ENCODE data around the gene PRPF40B.

DNA sequence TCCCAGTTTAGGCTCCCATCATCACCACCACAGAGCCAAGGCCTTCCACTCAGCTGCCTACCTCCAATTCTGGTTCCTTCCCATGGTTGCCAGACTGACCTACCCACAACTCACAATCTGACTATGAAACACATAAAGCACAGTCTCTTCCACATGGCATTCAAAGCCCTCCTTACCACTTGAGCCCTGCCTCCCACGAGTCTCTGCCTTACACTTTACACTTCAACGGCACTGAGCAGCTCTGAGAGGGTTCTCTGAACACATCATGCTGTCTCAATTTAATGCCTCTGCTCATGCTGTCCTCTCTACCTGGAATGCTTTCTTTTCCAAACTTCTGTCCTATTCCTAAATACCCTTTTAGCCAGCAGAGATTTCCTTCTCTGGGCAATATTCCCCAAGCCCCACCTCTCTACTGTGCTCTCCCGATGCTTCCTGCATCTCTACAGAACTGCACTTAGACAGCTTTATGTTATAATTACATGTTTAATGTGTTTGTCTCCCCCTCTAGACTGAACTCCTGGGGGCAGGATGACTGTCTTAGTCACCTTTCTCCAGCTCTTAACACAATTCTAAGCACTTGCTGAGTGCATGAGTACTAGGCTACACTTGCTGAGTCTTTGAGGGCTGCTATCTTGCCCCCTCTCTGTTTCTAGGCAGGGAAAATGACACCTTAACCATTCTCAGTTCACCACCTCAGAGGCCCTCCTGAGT, 60.4 kb downstream of the PRPF40B start:
- TF ChIP-seq POLR2A (IDR thresholded peaks at IDR 0.05) (no peak), POLR2AphosphoS5 (IDR thresholded peaks at IDR 0.05) (no peak)
- TF ChIP-seq, protein P1, sequence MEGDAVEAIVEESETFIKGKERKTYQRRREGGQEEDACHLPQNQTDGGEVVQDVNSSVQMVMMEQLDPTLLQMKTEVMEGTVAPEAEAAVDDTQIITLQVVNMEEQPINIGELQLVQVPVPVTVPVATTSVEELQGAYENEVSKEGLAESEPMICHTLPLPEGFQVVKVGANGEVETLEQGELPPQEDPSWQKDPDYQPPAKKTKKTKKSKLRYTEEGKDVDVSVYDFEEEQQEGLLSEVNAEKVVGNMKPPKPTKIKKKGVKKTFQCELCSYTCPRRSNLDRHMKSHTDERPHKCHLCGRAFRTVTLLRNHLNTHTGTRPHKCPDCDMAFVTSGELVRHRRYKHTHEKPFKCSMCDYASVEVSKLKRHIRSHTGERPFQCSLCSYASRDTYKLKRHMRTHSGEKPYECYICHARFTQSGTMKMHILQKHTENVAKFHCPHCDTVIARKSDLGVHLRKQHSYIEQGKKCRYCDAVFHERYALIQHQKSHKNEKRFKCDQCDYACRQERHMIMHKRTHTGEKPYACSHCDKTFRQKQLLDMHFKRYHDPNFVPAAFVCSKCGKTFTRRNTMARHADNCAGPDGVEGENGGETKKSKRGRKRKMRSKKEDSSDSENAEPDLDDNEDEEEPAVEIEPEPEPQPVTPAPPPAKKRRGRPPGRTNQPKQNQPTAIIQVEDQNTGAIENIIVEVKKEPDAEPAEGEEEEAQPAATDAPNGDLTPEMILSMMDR (IDR thresholded peaks at IDR 0.05) = no peak
